IMR-90 (cell line): ENCODE data around the gene SLC66A2. TPM values are rescaled to one million over a fixed set of nuclear protein-coding genes. Genes with fewer than 3 reads are reported as not detected.

ENCODE experiments used
- MAFK ChIP-seq: IDR thresholded peaks from 2 replicates; pipeline ENCODE4 v1.6.1; 2012; ENCODE audit warnings: low read depth, low read length, improper control_type of control experiment
- NFE2L2 ChIP-seq: fragments of 150-350 bp; IDR thresholded peaks from 2 replicates; pipeline ENCODE4 v1.6.1; 2016; ENCODE audit warnings: low read depth, mild to moderate bottlenecking, low read length
- SMC3 ChIP-seq: fragments of 150-350 bp; IDR thresholded peaks from 2 replicates; pipeline ENCODE4 v1.6.1; 2016; ENCODE audit warnings: low read depth, mild to moderate bottlenecking, antibody characterized with exemption, low read length, moderate library complexity
- polyA plus RNA-seq, 3 experiments: library from polyadenylated mRNA; depleted of rRNA; stranded (reverse); fragments of >200 nt; gene quantifications; 2 replicates each; pipeline ENCODE4 v1.2.3, GENCODE V29; 2012; ENCODE audit warnings: low replicate concordance in 1 of 3
- total RNA-seq: library from RNA; depleted of rRNA; stranded (reverse); fragments of >200 nt; gene quantifications from 2 replicates; pipeline ENCODE4 v1.2.3, GENCODE V29; 2012
- TF ChIP-seq, protein P1 (sequence below): fragments of 150-350 bp; IDR thresholded peaks from 2 replicates; pipeline ENCODE4 v1.6.1; 2016; ENCODE audit warnings: low read depth, mild to moderate bottlenecking, low read length, moderate library complexity, borderline replicate concordance

The SLC66A2 gene
- total and polyA plus RNA-seq, 2 of the 4 experiments (the other 2 are of a cell fraction) = 17.6 to 23.5 TPM

DNA sequence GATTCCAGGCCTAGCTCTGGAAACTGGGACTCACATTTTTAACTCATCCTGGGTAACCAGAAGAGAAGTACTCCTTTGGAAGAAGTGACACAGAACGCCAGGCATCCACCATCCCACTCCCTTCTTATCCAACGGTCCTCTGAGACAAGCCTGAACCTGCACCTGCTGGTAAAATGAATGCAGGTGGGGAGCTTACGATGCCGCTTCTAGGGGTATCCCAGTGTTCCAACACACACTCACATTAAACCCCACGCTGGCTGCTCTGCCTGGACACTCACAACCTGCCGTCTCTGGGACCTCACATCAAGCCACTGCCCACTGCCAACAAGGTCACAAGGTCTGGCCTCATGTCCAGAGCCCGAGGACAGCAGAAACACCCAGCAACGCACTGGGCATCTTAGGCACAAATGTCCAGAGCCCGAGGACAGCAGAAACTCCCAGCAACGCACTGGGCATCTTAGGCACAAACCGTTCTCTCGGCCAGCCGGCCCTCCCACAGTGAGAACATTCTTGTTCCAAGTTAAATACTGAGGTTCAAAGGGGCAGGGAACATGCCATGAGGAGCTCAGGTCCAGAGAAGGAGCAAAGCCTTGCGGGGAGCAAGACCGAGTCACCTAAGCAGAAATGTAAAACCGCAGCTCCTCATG is 9.9 kb downstream of the SLC66A2 start (continued):
- TF ChIP-seq, protein P1, sequence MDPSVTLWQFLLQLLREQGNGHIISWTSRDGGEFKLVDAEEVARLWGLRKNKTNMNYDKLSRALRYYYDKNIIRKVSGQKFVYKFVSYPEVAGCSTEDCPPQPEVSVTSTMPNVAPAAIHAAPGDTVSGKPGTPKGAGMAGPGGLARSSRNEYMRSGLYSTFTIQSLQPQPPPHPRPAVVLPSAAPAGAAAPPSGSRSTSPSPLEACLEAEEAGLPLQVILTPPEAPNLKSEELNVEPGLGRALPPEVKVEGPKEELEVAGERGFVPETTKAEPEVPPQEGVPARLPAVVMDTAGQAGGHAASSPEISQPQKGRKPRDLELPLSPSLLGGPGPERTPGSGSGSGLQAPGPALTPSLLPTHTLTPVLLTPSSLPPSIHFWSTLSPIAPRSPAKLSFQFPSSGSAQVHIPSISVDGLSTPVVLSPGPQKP = no peak
- TF ChIP-seq NFE2L2 (no peak), SMC3 (no peak), MAFK (no peak)
